ENCODE results near the gene GPR156.

The GPR156 gene

GRCh38 chr3:120167488-120167887 lies 117.5 kb downstream of the GPR156 start:
- no peak for DNase-seq (ENCODE audit: low read depth in 1 of 2, low spot score in 1 of 2)
- TF ChIP-seq REST (IDR thresholded peaks at IDR 0.05; ENCODE audit: insufficient replicate concordance, low read depth) (no peak), CTCF (IDR thresholded peaks at IDR 0.05; ENCODE audit: insufficient read depth, low read length) (no peak)
- no peak overlapping the region for H3K4me3 ChIP-seq (replicated peaks; ENCODE audit: insufficient read depth, low read length)
- no peak overlapping the region for H3K27ac ChIP-seq (replicated peaks)
- H3K27me3 ChIP-seq (ENCODE audit: insufficient read depth, poor library complexity, severe bottlenecking): no peaks in the 10 kb centered on the region

- no peak overlapping the region for H3K27ac ChIP-seq (replicated peaks)
- TF ChIP-seq CTCF (IDR thresholded peaks at IDR 0.05; ENCODE audit: insufficient read depth, low read length) (no peak), REST (IDR thresholded peaks at IDR 0.05; ENCODE audit: insufficient replicate concordance, low read depth) (no peak), POLR2AphosphoS5 (IDR thresholded peaks at IDR 0.05; ENCODE audit: low read depth) (no peak), SPI1 (IDR thresholded peaks at IDR 0.05; ENCODE audit: borderline replicate concordance, low read depth) (no peak), GABPA (IDR thresholded peaks at IDR 0.05; ENCODE audit: low read depth) (no peak)
- H3K27me3 ChIP-seq (ENCODE audit: insufficient read depth, poor library complexity, severe bottlenecking): no peaks in the 10 kb centered on the region
- no peak overlapping the region for H3K4me3 ChIP-seq (replicated peaks; ENCODE audit: insufficient read depth, low read length)
- DNase-seq (ENCODE audit: low read depth in 1 of 2, low spot score in 1 of 2): no peak
These were observed 121.2 kb downstream of the GPR156 start for GRCh38 chr3:120163816-120164215.

- TF ChIP-seq REST (IDR thresholded peaks at IDR 0.05; ENCODE audit: insufficient replicate concordance, low read depth) (no peak), SPI1 (IDR thresholded peaks at IDR 0.05; ENCODE audit: borderline replicate concordance, low read depth) (no peak), POLR2AphosphoS5 (IDR thresholded peaks at IDR 0.05; ENCODE audit: low read depth) (no peak), CTCF (IDR thresholded peaks at IDR 0.05; ENCODE audit: insufficient read depth, low read length) (no peak), GABPA (IDR thresholded peaks at IDR 0.05; ENCODE audit: low read depth) (no peak)
- Histone ChIP-seq H3K27me3 (ENCODE audit: insufficient read depth, poor library complexity, severe bottlenecking) (no peaks in the 10 kb centered on the region), H3K4me3 (replicated peaks; ENCODE audit: insufficient read depth, low read length) (no peak overlapping the region), H3K27ac (replicated peaks) (no peak overlapping the region)
- DNase-seq (ENCODE audit: low read depth in 1 of 2, low spot score in 1 of 2): no peak
These were observed 122.0 kb downstream of the GPR156 start for GRCh38 chr3:120163026-120163425.
